GM19238 (cell line): Measurements from ENCODE around the gene FNDC3B.

Experiments used
- DNase-seq: peaks from one replicate; pipeline ENCODE4 v3.0.0; 2011; ENCODE audit warnings: low spot score; ENCODE audit not compliant: insufficient read length

FNDC3B gene

DNA sequence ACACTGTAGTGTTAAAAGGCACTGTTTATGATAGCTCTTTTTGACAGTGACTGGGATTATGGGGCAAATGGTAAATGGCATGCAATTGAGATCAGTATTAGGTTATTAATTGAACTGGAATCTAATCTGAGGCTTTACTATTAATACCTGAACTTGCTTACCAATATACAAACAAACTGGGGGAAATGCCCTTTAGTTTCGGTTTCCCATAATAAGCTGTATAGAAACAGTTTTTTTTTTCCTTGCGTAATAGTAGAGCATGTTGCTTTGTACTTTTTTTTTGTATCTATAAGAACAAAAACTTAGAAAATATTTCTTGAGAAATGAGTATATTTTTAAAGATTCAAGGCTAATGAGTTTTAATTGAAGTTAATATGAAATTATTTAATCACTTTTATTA lies 95.0 kb downstream of the FNDC3B start:
- no peak for DNase-seq

DNA sequence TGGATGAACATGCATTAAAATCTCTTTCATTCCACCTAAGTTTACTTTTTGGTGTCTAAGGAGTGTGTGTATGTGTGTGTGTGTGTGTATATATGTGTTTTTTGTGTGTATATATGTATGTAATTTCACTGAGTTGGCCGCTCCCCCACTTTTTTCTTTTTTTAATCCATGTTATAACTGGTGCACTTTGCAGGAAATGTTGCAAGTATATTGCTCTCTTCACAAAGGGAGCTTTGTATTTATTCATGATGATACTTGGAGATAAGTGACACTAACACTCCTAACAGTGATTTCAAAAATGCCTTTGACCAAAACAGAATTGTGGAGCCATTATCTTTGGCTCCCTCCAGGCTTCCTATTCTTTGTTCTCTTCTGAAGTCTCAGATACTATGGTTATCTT lies 95.8 kb downstream of the FNDC3B start:
- DNase-seq: no peak

DNA sequence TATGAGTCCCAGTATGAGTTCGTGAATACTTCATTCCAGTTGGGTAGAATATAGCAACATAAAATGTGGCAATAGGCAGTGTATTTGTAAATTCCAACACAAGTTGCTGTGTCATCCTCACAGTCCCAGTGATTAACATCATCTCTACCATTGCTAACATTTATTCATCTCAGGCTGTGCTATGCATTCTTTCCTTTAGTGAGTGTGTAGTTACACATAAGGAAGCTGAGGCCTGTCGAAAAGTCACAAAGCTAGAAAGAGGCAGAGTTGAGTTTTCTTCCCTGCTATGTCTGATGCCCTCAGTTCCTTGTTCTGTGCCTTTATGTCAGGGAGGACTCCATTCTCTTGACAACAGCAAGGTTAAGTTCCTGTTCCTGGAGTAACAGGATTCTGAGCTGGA lies 96.4 kb downstream of the FNDC3B start:
- no peak for DNase-seq

DNA sequence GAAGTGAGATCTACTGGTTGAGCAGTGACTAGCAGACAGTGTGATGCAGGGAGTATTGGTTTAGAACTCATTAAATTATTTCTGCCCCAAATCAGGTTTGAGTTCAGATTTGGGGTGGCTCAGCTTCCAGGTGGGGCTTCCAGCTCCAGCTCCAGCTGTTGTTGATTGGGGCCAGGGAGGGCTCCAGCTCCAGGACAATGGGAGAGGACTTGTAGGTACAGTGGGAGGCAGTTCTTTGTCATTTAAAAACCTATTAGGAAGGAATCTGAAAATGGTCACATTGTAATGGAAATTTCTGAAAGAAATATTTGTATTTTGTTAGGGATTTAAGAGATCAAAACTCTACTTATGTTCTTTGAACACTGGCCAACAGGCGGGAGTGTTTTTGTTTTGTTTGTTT lies 97.0 kb downstream of the FNDC3B start:
- no peak for DNase-seq

DNA sequence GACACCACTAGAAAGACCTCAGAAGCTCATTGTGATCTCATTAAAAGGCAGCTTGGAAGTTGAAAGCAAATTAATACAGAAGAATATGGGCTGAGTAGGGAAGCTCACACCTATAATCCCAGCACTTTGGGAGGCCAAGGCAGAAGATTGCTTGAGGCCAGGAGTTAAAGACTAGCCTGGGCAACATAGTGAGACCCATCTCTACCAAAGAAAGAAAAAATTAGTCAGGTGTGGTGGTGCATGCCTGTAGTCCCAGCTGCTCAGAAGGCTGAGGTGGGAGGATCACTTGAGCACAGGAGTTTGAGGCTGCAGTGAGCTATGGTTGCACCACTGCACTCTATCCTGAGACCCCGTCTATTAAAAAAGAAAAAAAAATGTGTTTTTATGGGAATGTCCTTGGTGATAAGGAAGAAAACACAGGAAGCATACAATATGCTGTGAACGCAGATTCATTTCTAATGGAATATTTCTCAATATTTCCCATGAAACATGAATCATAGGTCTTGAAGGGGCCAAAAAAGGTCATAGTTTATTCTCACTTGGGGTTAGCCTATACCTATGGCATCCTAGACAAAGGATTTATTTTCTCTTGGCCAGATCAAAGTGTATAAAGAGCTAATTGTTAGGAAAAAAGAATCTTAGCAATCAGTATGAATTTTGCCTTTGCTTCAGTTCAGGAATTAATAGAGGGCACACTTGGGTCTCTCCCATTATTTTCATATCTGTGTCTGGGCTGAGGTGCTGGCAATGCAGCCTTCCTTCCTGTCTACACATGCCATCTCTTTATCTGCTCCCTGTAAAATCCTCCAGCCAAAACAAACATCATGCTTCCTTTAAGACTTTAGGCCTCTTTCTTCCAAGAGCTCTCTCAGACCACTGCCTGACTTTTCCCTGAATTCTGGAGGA lies 98.2 kb downstream of the FNDC3B start:
- DNase-seq: no peak

DNA sequence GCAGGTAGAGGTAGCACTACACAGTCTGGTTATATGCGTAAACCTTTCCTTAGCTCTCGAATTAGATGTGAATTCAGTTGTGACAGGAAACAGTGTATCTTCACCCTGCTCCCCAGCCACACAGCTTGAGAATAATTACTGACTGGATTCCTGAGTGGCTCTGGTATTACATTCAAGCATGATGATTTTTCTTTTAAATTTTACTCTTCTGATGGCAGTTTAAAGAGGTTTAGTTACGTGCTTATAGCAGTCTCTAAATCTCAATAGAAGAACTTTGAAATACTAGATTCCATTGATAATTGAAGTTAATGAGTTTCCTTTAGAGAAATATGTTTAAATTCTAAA lies 98.8 kb downstream of the FNDC3B start:
- no peak for DNase-seq

DNA sequence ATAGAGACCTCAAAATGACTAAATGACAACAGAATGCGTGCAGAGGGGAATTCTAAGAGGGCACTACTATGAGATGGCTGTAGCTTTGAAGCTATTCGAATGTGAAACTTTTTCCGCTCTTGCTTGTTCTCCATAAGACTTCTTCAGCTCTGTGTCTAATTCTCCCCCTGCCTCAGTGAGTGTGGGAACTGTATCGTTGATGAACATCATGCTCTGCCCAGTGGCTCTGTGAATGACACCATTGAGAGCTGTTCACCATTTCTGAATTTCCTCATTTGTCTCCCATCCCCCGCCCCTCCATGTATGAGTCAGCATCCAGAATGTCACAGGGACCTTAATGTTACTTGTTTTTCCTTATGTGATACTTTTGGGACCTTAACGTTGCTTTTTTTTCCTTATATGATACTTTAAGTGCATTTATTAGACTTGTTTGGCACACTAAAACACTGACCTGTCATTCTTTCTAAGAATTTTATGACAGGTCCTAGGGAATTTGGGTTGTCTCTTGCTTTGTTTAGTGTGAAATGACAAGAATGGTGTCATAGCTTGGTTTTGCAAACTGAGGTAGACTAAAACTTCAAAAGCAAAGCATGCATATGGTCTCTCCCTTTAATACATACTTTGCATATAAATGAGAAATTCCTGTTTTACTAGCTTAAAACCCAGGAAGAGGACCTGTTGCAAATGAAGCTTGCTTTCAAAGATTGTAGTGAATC lies 99.6 kb downstream of the FNDC3B start:
- DNase-seq: no peak

DNA sequence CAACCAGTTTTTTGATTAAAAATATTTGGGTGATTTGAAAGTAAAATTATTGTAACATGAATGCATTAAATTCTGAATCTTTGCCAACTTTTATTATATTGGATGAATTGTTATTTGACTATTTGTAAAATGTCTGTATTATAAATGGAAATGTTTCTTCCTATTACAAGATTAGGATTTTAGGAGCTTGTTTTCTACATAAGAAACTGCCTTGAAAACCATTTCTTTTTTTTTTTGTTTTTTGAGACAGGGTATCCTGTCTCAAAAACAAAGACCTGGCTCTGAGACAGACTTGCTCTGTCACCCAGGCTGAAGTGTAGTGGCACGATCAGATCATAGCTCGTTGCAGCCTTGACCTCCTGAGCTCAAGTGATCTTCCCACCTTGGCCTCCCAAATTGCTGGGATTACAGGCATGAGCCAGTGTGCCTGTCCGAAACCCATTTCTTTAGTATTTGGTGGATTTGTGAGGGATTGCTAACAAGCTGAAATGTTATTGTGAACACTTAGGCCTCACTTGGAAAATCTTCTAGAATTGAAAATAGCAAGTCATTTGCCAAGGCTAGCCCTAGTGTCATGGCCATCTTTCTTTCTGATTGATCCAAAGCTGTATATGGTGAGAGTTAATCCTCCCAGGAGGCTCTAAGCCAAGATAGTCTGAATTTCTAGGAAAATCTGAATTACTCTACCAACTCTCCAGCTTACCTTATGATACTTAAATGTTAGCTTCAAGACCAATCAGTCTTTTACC lies 100.3 kb downstream of the FNDC3B start:
- no peak for DNase-seq

DNA sequence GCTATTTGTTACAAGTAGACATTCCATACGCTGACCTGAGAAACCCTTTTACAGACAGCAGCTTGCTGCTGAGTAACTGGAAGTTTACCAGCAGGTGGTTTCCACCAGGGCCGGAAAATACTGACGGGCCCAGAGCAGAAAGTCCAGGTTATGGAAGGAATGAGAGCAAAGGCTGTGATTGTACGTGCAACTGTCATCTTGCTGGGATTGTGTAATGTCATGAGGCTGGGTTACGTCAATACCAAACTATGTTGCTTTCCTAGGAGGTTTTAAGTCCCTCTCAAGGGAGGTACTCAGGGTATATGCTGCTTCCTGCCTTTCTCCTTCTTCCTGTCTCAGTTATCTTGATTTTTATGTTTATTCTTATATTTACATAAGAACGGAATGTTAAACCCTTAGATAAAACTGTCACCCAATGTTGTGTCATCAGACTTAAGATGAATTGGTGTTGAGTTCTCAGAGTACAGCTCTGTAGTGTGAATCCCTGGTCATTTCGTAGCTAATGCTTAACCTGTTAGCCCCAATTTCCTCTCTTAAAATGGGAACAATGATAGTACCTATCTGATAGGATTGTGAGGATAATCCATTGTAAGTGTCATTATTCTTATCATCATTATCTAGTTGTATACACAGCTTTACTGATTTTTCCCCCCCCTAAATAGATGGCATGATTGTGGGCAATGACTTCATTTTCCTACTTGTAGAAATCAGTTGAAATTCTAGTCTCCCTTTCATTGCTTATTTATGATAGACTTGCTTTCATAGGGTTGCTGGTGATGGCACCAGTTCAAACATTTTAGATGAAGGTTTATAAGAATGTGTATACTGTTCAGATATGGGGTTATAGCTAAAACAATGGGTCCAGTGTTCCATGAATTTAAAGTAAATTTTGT lies 101.4 kb downstream of the FNDC3B start:
- DNase-seq: no peak

DNA sequence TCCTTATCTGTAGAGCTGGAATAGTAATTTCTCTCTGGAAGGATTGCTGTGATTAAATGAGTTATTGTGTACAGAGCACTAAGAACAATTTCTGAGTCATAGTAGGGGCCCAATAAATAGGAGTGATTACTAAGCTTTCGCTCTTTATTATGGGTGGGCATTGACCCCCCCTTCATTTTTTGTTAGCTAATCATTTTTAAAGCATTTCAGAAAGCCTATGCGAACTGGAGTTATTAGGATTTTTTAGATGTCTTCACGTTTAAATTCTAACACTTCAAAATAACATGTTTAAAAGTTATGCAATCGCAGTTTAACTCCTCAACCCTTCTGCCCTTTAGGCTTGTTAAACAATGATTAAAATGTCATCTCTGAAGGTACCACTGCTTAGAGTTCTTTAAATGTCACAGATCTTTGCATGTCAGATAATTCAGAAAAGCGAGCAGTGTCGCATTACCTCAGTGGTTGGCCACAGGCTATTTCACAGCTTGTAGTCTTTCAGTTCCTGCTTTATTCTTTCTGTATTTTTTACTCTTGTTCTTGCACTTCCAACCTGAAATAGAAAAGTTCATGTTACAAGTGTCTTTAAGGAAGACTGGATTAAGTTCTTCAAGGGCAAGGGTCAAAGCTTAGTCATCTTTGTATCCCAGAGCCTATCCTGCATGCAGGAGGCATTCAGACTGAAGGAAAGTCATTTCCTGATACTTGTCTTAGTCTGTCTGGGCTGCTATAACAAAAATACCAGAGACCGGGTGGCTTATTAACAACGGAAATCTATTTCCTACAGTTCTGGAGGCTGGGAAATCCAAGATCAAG lies 102.9 kb downstream of the FNDC3B start:
- peak; percentile 18 for DNase-seq

DNA sequence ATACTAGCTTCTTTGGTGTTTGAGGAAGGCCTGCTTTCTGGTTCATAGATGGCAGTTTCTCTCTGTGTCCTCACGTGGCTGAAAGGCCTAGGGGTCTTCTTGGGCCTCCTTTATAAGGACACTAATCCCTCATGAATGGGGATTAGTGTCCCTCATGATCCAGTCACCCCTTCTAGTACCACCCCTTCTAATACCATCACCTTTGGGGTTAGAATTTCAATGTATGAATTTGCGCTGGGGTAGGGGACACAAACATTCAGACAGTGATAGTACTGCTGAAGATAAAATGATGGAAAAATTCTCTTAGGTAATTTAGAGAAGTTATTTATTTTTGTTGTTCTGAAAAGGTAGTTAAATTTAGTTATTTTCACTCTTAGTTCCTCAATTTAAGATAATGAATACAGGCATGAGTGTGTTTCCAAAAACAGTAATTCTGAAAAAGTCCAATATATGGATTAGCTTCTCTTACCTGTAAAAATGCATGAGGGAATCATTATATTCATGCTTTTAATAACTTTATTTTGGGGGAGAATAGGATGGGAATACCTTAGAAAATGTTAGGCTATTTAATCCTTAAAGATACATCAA lies 103.6 kb downstream of the FNDC3B start:
- no peak for DNase-seq

DNA sequence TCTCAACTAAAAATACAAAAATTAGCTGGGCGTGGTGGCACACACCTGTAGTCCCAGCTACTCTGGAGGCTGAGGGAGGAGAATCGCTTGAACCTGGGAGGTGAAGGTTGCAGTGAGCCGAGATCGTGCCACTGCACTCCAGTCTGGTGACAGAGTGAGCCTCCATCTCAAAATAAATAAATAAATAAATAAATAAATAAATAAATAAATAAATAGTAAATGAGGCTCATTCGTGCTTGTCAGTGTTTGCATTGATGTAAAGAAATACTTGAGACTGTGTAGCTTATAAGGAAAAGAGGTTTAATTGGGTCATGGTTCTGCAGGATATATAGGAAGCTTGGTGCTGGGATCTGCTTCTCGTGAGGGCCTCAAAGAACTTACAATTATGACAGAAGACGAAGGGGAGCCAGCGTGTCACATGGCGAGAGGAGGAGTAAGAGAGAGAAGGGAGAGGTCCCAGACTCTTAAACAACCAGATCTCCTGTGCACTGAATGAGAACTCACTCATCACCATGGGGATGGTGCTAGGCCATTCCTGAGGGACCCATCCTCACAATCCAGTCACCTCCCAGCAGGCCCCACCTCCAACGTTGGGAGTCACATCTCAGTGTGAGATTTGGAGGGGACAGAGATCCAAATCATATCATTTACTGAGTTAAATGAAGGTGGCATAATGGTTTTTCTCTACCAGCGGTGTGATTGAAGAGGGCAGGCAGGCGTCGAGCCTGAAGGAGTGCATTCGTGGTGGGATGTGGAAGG lies 104.5 kb downstream of the FNDC3B start:
- DNase-seq: no peak

DNA sequence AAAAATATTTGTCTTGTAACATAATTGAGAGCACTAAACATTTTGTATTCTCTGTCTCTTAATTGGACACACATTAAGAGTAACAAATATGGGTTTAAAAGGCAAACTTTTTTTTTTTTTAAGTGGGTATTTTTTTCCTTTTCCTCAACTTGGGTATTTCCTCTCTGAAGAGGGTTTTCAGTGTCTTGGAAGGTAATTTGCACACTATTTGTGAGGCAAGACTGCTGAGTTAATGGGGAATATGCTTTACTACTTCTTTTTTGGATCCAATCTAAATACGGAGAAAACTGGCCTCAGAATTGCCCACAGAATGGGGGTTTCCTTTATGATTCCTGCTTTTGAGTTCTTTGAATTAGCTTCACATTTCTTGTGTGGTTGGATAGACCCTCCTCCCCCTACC lies 105.2 kb downstream of the FNDC3B start:
- DNase-seq: no peak

DNA sequence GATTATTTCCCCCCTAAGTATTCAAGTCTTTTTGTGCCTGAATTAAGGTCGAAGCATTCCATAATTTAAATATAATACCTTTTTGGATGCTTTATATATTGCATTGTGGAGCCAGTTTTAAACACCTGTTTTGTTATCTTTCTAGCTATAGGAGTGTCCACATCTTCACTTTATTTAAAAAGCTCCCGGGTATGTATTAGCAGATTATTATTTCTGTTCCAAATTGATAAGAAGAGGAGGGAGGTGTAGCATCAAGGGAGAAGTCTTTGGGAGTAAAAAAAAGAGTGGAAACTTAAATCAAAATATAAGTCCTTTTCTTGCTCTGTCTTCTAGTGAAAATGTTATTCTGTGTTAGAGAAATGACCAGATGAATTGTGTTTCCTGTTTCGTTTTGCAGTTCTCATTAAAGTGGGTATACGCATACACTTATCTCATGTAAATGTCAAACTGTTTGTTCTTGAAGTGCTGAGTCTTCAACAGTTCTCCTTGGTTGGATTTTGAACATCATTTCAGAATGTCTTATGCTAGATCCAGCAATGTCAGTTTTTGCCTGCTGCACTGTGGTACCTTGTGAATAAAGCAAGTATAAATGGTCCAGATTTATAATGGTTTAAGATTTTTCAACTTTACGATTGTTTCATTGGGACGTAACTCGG lies 105.8 kb downstream of the FNDC3B start:
- no peak for DNase-seq

DNA sequence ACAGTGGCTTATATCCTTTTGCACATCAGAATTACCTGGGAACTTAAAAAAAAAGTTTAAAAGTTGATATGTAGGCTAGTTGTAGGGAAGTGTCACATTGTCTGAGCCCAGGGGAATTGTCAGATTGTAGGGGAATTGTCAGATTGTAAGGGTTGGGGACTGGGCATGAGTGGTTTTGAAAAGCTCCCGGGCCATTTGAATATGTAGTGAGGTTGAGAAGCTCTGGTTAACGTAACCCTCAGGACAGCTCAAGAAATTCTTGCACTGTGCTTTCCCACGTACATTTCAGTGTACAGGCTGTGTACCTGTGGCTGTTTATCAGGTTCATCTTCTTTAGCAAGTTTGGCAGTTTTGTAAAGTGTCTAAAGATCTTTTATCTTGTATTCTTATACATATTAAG lies 107.0 kb downstream of the FNDC3B start:
- DNase-seq: no peak

DNA sequence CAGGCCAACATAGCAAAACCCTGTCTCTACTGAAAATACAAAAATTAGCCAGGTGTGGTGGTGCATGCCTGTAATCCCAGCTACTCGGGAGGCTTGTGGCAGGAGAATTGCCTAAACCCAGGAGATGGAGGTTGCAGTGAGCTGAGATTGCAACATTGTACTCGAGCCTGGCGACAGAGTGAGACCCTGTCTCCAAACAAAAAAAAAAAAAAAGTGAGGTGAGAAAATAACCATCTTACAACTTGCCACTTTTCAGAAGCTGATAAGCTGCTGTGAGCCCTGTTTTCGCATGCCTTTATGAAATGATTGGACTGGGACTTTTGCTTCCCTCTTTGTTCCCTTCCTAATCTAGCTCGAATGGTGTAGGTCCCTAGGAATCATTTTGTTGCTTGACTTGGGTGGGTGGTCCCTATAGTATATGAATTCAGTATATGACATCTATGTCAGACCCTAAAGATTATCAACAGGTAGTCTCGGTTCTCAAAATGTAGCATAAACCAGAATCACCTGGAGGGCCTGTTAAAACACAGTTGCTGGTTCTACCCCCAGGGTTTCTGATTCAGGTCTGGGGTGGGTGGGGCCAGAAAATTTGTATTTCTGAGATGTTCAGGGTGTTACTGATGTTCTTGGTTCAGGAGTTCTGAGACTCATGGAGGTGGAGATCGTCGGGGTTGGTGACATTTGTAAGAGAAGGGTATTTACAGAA lies 107.9 kb downstream of the FNDC3B start:
- DNase-seq: no peak

DNA sequence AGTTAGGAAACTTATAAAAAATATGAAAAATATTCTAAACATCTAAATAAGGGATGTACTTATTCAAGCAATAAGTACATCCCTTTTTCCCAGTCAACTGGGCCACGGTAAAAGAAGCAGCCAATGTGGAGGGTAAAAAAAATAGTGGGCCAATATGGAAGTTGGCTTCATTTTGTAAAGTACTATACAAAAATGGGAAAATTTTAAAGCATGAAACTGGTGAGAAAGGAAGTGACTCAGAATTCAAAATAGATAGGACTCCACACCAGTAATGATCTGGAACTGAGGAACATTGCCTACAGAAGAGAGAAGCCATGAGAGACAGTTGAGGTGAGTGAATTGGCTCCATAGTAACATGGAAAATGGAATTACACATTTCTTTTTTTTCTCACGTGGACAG lies 108.9 kb downstream of the FNDC3B start:
- DNase-seq: no peak
